Measurements from ENCODE around the gene DUSP11. TPM values are rescaled to one million over a fixed set of nuclear protein-coding genes. Genes with fewer than 3 reads are reported as not detected.

The DUSP11 gene
- 20.8 TPM for total RNA-seq (ENCODE audit: unreplicated experiment)
- long read RNA-seq, transcript DUSP11-201 (9 exons, 1,653 nt) = major isoform, 16 of 17 reads
- long read RNA-seq, partial matches to known transcripts = 0 of 17 reads
- long read RNA-seq, other reads (novel, unspliced or antisense) = 1 of 17 reads

- Mint-ChIP-seq H3K9me3 (ENCODE audit: unreplicated experiment) (peaks cover 2% of the 10 kb centered on the region), H3K4me3 (ENCODE audit: unreplicated experiment) (peak within 1 kb of the TSS; percentile 99), H3K27ac (ENCODE audit: unreplicated experiment) (peak within 1 kb of the TSS; percentile 86), H3K36me3 (ENCODE audit: unreplicated experiment) (no peaks in the 10 kb centered on the region), H3K4me1 (ENCODE audit: low read depth, unreplicated experiment) (peaks cover 3% of the 10 kb centered on the region), H3K27me3 (ENCODE audit: unreplicated experiment) (peaks cover 1% of the 10 kb centered on the region)
- peak; percentile 98 for DNase-seq
- peak; percentile 89 for TF ChIP-seq CTCF (IDR thresholded peaks at IDR 0.05; ENCODE audit: partially characterized antibody, unreplicated experiment)
Measured at GRCh38 chr2:73779467-73780236, at the start of gene DUSP11. Gene DUSP11, minus strand, starts transcription at chr2:73780103. Its CDS starts 129 bp downstream, at chr2:73779974.

GRCh38 chr2:73828818-73829570 is 49.1 kb upstream of the DUSP11 start, which contains the start of gene STAMBP:
Gene STAMBP, plus strand, starts transcription at chr2:73828961. Its CDS starts 1,896 bp downstream, at chr2:73830857.
- Mint-ChIP-seq H3K36me3 (ENCODE audit: unreplicated experiment) (no peaks in the 10 kb centered on the region), H3K27ac (ENCODE audit: unreplicated experiment) (peak within 1 kb of the TSS; percentile 23), H3K4me3 (ENCODE audit: unreplicated experiment) (peak within 1 kb of the TSS; percentile 88), H3K9me3 (ENCODE audit: unreplicated experiment) (peaks cover 2% of the 10 kb centered on the region), H3K4me1 (ENCODE audit: low read depth, unreplicated experiment) (peaks cover 9% of the 10 kb centered on the region), H3K27me3 (ENCODE audit: unreplicated experiment) (peaks cover 1% of the 10 kb centered on the region)
- DNase-seq = peak; percentile 95
- no peak for TF ChIP-seq CTCF (IDR thresholded peaks at IDR 0.05; ENCODE audit: partially characterized antibody, unreplicated experiment)

GRCh38 chr2:73828389-73828817 is 48.5 kb upstream of the DUSP11 start:
- peak overlapping the region; percentile 88 for H3K4me3 Mint-ChIP-seq (ENCODE audit: unreplicated experiment)
- peaks cover 9% of the 10 kb centered on the region for H3K4me1 Mint-ChIP-seq (ENCODE audit: low read depth, unreplicated experiment)
- peaks cover 1% of the 10 kb centered on the region for H3K27me3 Mint-ChIP-seq (ENCODE audit: unreplicated experiment)
- peaks cover 2% of the 10 kb centered on the region for H3K9me3 Mint-ChIP-seq (ENCODE audit: unreplicated experiment)
- DNase-seq = no peak
- H3K36me3 Mint-ChIP-seq (ENCODE audit: unreplicated experiment) = no peaks in the 10 kb centered on the region
- H3K27ac Mint-ChIP-seq (ENCODE audit: unreplicated experiment) = peak overlapping the region; percentile 23
- TF ChIP-seq CTCF (IDR thresholded peaks at IDR 0.05; ENCODE audit: partially characterized antibody, unreplicated experiment) = no peak

GRCh38 chr2:73827660-73828388 is 47.9 kb upstream of the DUSP11 start:
- Mint-ChIP-seq H3K4me3 (ENCODE audit: unreplicated experiment) (no peak overlapping the region), H3K9me3 (ENCODE audit: unreplicated experiment) (peaks cover 2% of the 10 kb centered on the region), H3K27ac (ENCODE audit: unreplicated experiment) (no peak overlapping the region), H3K36me3 (ENCODE audit: unreplicated experiment) (no peaks in the 10 kb centered on the region), H3K27me3 (ENCODE audit: unreplicated experiment) (peaks cover 1% of the 10 kb centered on the region), H3K4me1 (ENCODE audit: low read depth, unreplicated experiment) (peaks cover 9% of the 10 kb centered on the region)
- no peak for TF ChIP-seq CTCF (IDR thresholded peaks at IDR 0.05; ENCODE audit: partially characterized antibody, unreplicated experiment)
- no peak for DNase-seq
